GM18502 (cell line): ENCODE measurements around the gene ZDHHC8.

Experiments used
- ATAC-seq: cut with Tn5 transposase; IDR thresholded peaks from one replicate; pipeline ENCODE4 v1.9.1; 2021; ENCODE audit warnings: mild to moderate bottlenecking; ENCODE audit not compliant: unreplicated experiment, poor library complexity

The ZDHHC8 gene, protein sequence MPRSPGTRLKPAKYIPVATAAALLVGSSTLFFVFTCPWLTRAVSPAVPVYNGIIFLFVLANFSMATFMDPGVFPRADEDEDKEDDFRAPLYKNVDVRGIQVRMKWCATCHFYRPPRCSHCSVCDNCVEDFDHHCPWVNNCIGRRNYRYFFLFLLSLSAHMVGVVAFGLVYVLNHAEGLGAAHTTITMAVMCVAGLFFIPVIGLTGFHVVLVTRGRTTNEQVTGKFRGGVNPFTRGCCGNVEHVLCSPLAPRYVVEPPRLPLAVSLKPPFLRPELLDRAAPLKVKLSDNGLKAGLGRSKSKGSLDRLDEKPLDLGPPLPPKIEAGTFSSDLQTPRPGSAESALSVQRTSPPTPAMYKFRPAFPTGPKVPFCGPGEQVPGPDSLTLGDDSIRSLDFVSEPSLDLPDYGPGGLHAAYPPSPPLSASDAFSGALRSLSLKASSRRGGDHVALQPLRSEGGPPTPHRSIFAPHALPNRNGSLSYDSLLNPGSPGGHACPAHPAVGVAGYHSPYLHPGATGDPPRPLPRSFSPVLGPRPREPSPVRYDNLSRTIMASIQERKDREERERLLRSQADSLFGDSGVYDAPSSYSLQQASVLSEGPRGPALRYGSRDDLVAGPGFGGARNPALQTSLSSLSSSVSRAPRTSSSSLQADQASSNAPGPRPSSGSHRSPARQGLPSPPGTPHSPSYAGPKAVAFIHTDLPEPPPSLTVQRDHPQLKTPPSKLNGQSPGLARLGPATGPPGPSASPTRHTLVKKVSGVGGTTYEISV

DNA sequence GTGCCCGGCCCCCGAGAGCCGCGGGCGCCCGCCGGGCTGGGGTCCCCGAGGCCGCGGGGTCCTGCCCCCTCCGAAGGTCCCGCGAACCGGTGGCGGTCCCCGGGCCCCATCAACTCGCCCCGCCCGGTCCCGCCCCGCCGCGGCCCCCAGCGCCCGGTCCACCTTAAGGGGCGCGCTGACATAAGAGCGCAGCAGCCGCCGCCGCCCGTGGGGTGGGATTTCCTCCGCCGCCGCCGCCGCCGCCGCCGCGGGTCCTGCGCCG is at the start of gene ZDHHC8:
Gene ZDHHC8 (plus strand): TSS at position 208 of the 262 bp plus-strand sequence. CDS start 144 bp downstream, outside the sequence.
- ATAC-seq, result peak; percentile 55

DNA sequence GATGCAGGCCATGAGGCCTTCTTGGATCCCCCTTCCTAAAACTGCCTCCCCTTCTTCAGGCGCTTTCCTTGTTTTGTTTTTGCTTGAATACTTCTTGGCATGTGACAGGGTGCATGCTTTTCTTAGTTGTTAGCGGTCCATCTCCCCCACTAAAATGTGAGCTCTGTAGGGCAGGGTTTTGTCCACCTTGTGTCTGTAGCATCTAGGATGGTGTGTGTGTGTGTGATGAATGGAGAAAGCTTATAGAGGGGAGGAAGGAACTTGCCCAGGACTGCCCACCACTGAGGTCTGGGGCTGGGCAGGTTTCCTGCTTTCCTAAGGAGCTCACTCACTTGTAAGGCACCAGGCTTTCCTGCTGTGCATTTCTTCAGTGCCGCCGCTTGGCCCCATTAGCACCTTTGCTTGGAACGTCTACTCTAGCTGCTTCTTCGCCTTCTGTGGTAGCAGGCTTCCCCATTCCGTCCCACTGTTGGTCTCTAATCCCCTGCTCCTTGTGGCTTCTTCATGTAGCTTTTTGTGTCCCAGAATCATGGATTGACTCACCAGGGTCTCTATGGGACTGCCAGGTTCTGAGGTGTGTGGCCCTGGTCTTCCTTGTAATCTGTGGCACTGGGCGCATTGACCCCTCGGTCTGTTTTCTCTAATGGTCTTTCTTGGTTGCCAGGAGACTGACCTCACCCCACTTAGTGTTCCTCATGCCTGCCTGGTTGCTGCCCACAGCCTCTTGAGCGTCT is 48.3 kb upstream of the ZDHHC8 start:
- ATAC-seq, result no peak

DNA sequence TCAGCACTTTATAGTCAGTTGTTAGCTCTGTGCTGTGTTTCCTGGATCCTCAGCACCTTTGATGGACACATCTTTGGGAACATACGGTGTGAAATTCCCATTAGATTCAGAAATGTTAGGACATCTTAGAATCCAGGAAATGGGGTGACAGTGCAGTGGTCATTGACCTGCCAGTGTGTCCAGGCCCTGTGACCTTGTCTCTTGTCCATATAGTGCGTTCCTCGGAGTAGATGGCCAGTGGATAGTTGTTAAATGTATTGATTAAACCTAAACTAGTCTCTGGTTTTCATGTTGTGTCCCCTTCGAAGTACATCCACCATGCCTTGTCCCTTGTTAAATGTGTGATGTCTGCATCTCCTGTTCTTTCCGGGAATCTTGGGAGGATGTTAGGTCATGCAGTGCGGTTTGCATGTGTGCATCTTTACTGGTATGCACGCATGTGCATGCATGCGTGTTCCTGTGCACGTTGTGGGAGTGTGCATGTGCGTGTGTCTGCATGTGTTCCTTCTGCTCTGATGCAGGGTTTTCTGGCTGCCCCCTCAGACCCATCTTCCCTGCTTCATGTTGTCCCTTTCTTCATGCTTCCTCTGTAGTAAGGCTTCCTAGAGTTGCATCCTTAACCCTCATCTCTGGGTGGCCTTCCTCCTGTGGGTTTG is 47.6 kb upstream of the ZDHHC8 start:
- ATAC-seq, result no peak

DNA sequence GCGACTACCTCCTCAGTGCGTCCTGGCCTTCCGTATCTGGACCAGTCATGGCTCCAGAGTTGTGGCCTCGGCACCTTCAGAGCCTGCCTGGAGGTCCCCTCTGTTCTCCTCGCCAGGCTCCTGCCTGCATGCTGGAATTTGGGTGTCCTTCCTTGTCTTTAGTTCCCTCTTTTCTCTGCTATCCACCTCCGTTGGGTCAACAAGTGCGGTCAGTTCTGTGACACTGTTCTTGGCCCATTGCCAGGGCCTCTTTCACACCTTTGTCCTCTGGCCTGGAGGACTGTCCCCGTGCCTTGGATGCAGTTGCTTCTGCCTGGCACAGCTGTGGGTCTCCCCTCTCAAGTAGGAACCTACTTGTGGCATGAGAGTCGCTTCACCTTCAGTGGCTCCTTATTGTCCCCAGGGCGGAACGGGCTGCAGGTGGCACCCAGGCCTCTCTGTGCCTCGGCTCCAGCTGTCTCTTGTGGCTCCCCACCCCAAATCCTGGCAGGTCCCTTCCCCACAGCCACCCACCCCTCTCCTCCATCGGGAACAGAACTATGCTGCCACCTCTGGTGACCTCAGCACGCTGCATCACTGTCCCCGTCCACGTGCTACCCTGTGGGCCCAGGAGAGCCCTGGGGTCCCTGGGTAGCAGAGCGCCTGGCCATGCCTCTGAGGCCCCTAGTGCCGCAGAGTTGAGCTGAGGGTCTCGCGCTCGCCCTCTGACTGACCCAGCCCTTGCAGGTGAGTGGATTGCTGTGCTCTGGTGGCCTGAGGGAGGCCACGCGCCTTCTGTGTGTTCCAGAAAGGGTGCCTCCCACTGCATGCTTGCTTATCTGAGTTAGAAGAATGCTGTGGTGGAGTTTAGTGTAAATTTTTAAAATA is 46.8 kb upstream of the ZDHHC8 start:
- no peak for ATAC-seq

DNA sequence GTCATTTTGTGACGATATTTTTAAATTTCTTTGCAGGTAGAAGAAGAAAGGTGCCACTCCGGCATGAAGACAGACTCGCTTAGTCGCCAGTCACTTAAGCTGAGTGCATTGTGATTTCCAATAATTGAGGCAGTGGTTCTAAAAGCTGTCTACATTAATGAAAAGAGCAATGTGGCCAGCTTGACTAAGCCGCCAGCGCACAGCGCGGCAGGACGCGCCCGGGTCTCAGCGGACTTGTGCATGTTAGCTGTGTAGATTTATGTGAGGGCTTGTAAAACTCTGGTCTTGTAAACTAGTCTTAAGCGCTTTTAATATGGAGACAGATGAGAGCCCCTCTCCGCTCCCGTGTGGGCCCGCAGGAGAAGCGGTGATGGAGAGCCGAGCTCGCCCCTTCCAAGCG is 46.0 kb upstream of the ZDHHC8 start:
- no peak for ATAC-seq

DNA sequence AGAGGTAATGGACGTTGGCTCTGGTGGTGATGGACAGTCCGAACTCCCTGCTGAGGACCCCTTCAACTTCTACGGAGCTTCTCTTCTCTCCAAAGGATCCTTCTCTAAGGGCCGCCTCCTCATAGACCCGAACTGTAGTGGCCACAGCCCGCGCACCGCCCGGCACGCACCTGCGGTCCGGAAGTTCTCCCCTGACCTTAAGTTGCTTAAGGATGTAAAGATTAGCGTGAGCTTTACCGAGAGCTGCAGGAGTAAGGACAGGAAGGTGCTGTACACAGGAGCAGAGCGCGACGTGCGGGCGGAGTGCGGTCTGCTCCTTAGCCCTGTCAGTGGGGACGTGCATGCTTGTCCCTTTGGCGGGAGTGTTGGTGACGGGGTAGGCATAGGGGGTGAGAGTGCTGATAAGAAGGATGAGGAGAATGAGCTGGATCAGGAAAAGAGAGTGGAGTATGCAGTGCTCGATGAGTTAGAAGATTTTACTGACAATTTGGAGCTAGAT is 45.5 kb upstream of the ZDHHC8 start:
- no peak for ATAC-seq

DNA sequence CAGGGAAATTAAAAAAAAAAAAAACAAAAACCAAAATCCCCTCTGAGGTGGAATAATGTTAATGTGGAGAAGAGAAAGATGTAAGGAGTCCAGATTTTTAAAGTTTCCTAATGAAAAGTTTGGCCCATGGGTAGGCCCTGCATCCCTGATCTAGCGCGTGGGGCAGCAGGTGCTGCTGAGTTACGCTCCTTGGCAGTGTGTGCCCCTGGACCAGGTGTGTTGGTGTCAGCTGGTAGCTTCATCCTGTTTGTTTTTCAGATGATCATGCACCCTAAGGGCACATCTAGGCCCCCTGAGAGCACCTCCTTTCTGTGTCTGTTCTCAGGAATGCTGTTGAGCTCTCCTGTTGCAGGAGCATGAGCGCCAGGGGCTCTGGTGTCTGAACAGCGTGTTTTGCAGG is 44.8 kb upstream of the ZDHHC8 start:
- no peak for ATAC-seq

DNA sequence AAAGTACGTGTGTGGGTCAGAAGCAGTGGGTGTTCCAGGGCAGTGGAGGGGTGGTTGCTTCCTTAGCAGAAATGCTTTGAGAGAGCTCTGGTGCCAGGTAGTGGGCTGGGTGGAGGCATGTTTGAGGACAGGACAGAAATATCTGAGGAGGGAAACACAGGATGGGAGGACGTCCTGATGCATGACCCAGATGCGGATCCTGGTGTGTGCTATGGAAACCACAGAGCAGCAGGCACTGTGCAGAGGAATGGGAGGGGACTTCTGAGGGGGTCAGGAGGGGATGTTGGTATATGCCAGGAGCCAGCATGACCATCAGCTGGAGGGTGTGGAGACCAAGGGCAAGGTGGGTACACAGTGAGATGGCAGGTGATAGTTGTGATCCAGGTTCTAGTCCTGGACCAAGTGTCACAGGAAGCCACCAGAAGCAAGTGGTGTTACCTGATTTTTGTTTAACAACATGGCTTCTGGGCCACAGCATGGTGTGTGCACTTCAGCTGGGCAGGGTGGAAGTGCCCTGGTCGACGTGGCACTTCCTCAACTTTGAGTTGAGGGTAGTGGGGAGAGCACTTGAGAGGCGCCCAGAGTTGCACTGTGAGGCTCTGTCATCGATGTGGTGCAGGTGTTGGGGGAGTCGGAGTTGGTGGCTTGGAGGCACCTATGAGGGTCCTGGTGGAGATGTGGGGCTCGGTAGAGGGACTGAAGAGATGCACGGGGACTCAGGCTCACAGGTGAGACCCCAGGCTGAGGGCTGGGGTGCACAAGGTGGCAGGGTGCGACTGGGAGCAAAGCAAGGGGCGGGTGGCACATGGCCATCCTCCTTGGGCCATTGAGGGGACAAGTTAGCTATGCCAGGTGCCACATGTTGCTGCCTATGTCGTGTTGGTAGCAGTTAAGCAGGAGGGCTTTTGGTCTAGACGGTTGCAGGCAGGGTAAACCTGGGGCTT is 44.0 kb upstream of the ZDHHC8 start:
- ATAC-seq, result no peak

DNA sequence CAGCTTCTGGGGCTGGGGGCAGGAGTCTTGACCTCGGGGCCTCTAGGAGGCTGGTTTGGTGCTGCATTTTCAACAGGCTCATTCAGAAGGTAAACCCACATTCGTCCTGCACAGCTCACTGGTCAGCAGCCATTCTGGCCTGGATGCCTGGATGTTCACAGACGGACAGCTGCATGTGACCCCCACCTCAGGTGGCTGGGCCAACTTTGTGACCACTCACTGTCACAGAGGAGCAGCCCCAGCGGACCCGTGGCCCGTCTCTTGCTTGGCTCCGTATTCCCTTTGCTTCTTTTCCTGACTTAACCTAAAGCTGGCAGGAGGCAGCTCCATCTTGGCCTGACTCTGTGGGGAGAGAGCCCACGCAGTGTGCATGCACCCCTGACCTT is 43.3 kb upstream of the ZDHHC8 start:
- ATAC-seq, result no peak

DNA sequence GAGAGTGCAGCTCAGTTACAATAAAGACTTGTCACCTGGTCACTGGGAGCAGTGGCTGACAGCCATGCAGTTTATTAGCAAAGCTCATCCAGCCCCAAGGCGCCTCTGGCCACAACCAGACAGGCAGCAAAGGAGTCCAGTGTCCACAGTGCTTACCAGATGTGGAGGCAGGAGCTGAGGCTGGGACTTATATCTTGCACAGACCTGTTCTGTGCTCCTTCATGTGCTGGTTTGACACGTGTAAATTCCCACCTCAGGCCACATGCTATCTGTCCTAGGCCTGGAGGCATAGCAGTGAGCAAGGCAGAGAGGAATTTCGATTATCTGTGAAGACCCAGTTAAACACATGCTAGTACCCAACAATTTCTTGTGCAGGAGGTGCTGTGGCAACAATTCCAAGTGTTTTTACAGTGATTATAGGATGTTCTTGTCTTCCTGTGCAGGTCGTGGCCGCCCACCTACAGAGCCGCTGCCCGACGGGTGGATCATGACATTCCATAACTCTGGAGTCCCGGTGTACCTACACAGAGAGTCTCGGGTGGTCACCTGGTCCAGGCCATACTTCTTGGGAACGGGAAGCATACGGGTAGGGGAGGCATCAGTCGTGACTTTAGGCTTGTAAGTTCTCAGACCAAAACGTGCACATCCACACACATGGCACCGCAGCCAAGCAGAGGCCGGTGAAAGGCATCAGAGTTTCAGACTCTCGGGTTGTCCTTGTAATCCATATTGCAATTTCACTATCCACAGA is 42.2 kb upstream of the ZDHHC8 start:
- no peak for ATAC-seq

DNA sequence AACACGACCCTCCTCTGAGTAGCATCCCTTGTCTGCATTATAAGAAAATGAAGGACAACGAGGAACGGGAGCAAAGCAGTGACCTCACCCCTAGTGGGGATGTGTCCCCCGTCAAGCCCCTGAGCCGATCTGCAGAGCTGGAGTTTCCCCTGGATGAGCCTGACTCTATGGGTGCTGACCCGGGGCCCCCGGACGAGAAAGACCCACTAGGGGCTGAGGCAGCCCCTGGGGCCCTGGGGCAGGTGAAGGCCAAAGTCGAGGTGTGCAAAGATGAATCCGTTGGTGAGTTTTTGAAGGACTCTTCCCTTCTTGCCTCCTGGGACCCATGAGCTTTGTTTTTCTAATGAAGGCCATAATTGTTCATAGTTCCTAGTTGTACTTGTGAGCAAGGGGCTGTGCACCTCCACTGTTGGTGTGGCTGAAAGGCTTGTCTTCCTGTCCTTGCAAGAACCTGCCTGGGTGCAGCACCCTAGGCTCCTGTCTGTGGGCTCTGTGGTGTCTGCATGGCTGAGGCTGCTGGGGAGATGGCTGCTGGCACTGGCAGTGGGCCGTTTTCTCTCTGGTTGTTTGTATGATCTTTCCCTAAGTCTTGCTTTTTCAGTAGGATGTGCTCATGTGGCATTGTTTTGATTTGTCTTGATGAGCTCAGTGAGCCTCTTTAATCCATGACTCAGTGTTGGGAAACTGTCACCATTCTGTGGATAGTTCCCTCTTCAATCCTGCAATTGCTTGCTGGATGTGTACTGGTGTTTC is 41.5 kb upstream of the ZDHHC8 start:
- no peak for ATAC-seq

DNA sequence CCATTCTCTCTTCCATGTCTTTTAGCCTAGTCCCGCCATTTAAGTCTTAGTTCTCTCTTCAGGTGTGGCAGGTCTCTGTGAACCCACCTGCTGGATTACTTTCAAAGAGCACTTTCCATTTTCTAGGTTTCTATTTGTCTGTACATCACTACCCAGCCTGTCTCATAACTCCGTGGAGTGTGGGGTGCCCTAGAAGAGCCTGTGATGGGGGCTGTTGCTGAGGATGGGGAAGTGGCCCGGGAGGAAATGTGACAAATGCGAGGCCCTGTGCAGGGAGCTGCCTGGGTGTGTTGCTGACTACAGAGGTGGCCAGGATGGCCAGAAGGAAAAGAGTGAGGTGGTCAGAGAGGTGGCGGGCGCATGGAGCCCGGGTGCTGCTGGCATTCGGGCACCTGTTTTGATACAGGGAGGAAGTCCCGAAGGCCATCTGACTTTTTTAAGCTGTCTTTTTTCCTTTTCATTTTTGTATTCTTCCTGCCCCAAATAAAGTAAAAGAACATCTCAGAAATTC is 40.8 kb upstream of the ZDHHC8 start:
- ATAC-seq, result no peak

DNA sequence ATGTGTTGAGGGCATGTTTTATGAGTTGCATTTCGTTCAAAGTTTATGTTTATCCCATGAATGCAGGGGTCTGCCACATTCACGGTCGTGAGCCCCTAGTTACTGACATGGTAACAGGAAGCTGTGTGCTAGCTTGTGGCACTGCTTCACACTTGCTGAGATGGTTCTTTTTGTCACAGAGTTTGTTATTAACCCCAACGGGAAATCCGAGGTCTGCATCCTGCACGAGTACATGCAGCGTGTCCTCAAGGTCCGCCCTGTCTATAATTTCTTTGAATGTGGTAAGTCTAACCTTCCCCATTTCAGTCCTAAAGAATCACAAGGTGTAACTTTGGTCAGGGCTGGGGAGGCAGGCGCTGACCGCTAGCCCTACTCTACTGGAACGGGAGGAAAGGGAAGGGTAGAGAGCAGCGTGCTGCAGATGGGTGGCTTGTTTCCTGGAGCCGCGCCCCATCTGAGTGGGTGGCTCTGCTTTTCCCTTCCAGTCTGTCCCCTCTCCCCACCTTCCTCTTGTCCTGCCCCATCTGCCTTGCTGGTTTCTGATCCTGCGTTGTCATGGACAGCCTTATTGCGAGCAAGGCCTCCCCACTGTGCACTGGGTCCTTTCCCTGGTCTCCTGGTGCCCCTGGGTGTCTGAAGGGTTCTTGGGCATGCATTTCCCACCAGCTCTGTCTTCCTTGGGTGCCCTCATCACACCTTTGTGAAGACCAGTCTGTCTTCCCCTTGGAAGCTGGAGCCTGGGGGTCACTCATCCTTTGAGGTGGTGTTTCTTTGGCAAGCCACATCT is 39.7 kb upstream of the ZDHHC8 start:
- ATAC-seq, result no peak

DNA sequence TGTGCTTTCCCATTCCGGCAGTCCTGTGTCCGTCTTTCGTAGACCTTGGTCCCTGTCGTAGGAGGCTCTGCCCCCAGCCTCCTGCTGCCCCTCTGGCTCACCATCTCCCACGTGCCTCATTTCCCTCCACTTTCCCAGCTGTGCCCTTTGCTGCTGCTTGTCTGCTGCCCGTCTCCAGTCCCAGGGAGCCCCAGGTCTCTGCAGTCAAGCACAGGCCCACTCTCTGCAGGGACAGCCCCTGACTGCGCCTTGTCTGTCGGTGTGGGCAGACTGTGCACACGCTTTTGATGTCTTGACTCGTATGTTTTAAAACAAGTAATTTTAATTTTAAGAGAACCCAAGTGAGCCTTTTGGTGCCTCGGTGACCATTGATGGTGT is 39.1 kb upstream of the ZDHHC8 start:
- no peak for ATAC-seq

DNA sequence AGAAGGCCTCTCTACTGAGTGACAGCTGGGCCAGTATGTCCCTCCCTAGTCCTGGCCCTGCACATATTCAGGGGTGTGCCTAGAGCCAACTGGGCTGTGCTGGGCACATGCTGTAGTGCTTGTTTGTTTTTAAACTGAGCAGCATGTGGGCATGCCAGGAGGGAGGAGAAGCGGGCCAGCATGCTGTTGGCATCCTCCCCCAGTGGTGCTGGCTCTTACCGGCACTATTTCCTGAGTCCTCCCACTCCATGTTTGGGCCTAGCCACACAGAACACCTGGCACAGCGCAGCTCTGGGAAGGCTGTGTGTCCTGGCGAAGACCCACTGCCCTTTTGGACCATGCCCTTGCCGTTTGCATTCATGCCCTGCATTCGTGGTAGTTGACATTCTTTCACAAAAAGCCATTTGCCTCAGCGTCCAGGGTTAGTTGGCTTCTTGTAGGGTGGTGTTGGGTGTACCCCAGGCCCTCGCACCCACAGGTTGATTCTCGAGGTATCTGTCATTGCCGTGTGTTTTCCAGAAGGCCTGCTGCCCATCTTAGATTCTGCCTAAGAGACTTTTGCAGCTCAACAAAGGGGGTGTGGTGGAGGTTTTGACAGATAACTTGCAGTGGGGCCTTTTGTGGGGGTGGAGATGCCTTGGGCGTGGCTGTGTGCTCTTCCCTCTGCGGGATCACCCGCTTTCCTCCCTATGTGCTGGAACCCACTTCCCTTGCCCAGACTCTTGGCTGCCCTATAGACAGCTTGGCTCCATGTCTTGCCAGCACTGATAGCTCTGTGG is 38.0 kb upstream of the ZDHHC8 start:
- no peak for ATAC-seq
